Esophagus squamous epithelium (tissue), 5 donors: ENCODE measurements around the gene NTSR2. TPM values are rescaled to one million over a fixed set of nuclear protein-coding genes. Genes with fewer than 3 reads are reported as not detected.

Source experiments
- DNase-seq: peaks from one replicate; lab custom pipeline; 2025; lab: John Stamatoyannopoulos, UW
- H3K27ac ChIP-seq, 4 donors: fragments of 200-600 bp; sonication (generic); one replicate each; pipeline ENCODE4 v1.5.1; 2016 to 2019; ENCODE audit warnings: mild to moderate bottlenecking in 1 of 4
- H3K27me3 ChIP-seq, 4 donors: fragments of 200-600 bp; sonication (generic); 1 replicate in 3 of 4; 2 replicates in 1 of 4; pipeline versions ENCODE4 v1.5.1 to v1.6.0; 2017 to 2021; ENCODE audit warnings: antibody characterized with exemption in 1 of 4
- H3K36me3 ChIP-seq, 3 donors: fragments of 200-600 bp; sonication (generic); one replicate each; pipeline ENCODE4 v1.5.1; 2016 to 2019
- H3K4me1 ChIP-seq, 3 donors: fragments of 200-600 bp; sonication (generic); one replicate each; pipeline ENCODE4 v1.5.1; 2017 to 2019
- H3K4me3 ChIP-seq, 4 donors: fragments of 200-600 bp; sonication (generic); 1 replicate in 3 of 4; 2 replicates in 1 of 4; pipeline ENCODE4 v1.5.1; 2016 to 2019; ENCODE audit warnings: mild to moderate bottlenecking in 2 of 4, moderate library complexity in 1 of 4
- H3K9me3 ChIP-seq, 3 donors: fragments of 200-600 bp; sonication (generic); one replicate each; pipeline ENCODE4 v1.5.1; 2016 to 2019
- POLR2A ChIP-seq, 4 donors: fragments of 450-650 bp; IDR thresholded peaks; one replicate each; pipeline ENCODE4 v1.6.1; 2017; ENCODE audit warnings: antibody characterized with exemption in 4 of 4, mild to moderate bottlenecking in 4 of 4, moderate library complexity in 3 of 4
- WGBS, 2 donors: methylation state at CpG; one replicate each; pipeline ENCODE4 v1.1.5; 2018; 5-methylcytosine and 5-hydroxymethylcytosine counted together
- intact Hi-C: fragments of 100-400 bp; cut with DNase I; formaldehyde crosslinking; loops from one replicate; pipeline ENCODE4 v1.15.0; 2022
- total RNA-seq, 4 donors: library from RNA; depleted of rRNA; stranded (reverse); fragments of >200 nt; gene quantifications; one replicate each; pipeline ENCODE4 v1.1.0, GENCODE V29; 2016
- TF ChIP-seq, protein P1 (sequence below), 6 experiments: fragments of 450-650 bp in 4 of 6; fragments of 200-600 bp in 2 of 6; sonication (generic) in 2 of 6; IDR thresholded peaks; one replicate each; pipeline ENCODE4 v1.5.1; 2016 to 2019; ENCODE audit warnings: antibody characterized with exemption in 6 of 6, mild to moderate bottlenecking in 4 of 6, moderate library complexity in 4 of 6
- donor health status: DM: yes; HTN: yes; CAD: no.

The NTSR2 gene
- total RNA-seq, 4 donors from 2014 or later: not detected

- Histone ChIP-seq H3K4me1 (no peaks in the 10 kb centered on the region), H3K9me3 (peaks cover 0 to 9% (median 0%) of the 10 kb centered on the region in 3 donors), H3K27ac (no peak overlapping the region), H3K27me3 (no peaks in the 10 kb centered on the region), H3K36me3 (peaks cover 0 to 4% (median 0%) of the 10 kb centered on the region in 3 donors), H3K4me3 (no peak overlapping the region)
- 81 to 85% methylated on average over 10 of the region's 10 CpGs for WGBS, 2 donors
- DNase-seq: no peak
- intact Hi-C loops: no loop called here
- TF ChIP-seq, protein P1, sequence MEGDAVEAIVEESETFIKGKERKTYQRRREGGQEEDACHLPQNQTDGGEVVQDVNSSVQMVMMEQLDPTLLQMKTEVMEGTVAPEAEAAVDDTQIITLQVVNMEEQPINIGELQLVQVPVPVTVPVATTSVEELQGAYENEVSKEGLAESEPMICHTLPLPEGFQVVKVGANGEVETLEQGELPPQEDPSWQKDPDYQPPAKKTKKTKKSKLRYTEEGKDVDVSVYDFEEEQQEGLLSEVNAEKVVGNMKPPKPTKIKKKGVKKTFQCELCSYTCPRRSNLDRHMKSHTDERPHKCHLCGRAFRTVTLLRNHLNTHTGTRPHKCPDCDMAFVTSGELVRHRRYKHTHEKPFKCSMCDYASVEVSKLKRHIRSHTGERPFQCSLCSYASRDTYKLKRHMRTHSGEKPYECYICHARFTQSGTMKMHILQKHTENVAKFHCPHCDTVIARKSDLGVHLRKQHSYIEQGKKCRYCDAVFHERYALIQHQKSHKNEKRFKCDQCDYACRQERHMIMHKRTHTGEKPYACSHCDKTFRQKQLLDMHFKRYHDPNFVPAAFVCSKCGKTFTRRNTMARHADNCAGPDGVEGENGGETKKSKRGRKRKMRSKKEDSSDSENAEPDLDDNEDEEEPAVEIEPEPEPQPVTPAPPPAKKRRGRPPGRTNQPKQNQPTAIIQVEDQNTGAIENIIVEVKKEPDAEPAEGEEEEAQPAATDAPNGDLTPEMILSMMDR (IDR thresholded peaks at IDR 0.05): no peak
- TF ChIP-seq POLR2A (IDR thresholded peaks at IDR 0.05): no peak
These were observed 44.3 kb downstream of the NTSR2 start for GRCh38 chr2:11625671-11626070.

- intact Hi-C loops: no loop called here
- DNase-seq: no peak
- no peak overlapping the region for H3K27ac ChIP-seq
- H3K36me3 ChIP-seq: peaks cover 0 to 4% (median 0%) of the 10 kb centered on the region in 3 donors
- no peak overlapping the region for H3K4me3 ChIP-seq
- no peaks in the 10 kb centered on the region for H3K4me1 ChIP-seq
- peaks cover 0 to 9% (median 0%) of the 10 kb centered on the region in 3 donors for H3K9me3 ChIP-seq
- H3K27me3 ChIP-seq: no peaks in the 10 kb centered on the region
- 84 to 91% methylated on average over 7 to 9 of the region's 10 CpGs for WGBS, 2 donors
- no peak for TF ChIP-seq POLR2A (IDR thresholded peaks at IDR 0.05)
- TF ChIP-seq, protein P1 (IDR thresholded peaks at IDR 0.05): no peak
These were observed 45.1 kb downstream of the NTSR2 start for GRCh38 chr2:11624893-11625292.

DNA sequence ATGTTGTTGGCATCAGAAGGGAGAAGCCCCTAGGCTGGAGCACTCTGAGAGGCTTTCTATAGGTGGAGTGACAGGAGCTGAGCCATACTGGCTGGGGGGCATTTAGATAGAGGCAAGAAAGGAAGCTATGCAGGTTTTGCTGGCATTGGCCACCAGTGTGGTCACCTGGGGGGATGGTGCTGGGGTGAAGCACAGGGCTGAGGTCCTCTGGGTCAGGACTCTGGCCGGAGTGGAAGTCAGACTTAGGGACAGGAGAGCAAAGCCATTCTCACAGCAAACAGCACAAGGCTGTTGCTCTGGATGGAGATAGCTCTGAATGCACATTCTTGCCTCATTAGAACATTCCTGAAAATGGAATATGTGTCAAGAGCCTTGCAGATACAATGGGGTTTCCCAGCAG lies 47.4 kb downstream of the NTSR2 start:
- Histone ChIP-seq H3K4me3 (no peak overlapping the region), H3K27me3 (no peaks in the 10 kb centered on the region), H3K36me3 (peaks cover 0 to 4% (median 0%) of the 10 kb centered on the region in 3 donors), H3K4me1 (no peaks in the 10 kb centered on the region), H3K9me3 (peaks cover 0 to 9% (median 0%) of the 10 kb centered on the region in 3 donors), H3K27ac (no peak overlapping the region)
- intact Hi-C loops: no loop called here
- DNase-seq: no peak
- TF ChIP-seq, protein P1 (IDR thresholded peaks at IDR 0.05): no peak
- TF ChIP-seq POLR2A (IDR thresholded peaks at IDR 0.05): no peak
- 80 to 86% methylated on average over 1 of the region's 1 CpG for WGBS, 2 donors

- H3K4me1 ChIP-seq: no peaks in the 10 kb centered on the region
- no peaks in the 10 kb centered on the region for H3K9me3 ChIP-seq
- no peak overlapping the region for H3K4me3 ChIP-seq
- 72 to 75% methylated on average over 2 of the region's 2 CpGs for WGBS, 2 donors
- H3K27me3 ChIP-seq: no peaks in the 10 kb centered on the region
- TF ChIP-seq, protein P1 (IDR thresholded peaks at IDR 0.05): no peak
- no peak for TF ChIP-seq POLR2A (IDR thresholded peaks at IDR 0.05)
- intact Hi-C loops: no loop called here
- DNase-seq: no peak
- H3K36me3 ChIP-seq: no peaks in the 10 kb centered on the region
- H3K27ac ChIP-seq: no peak overlapping the region
These were observed 48.6 kb downstream of the NTSR2 start for GRCh38 chr2:11621410-11621809.

GRCh38 chr2:11618708-11619062 lies 51.3 kb downstream of the NTSR2 start:
- Histone ChIP-seq H3K4me1 (no peaks in the 10 kb centered on the region), H3K27me3 (no peaks in the 10 kb centered on the region), H3K9me3 (no peaks in the 10 kb centered on the region), H3K36me3 (no peaks in the 10 kb centered on the region), H3K27ac (no peak overlapping the region), H3K4me3 (no peak overlapping the region)
- no peak for TF ChIP-seq POLR2A (IDR thresholded peaks at IDR 0.05)
- TF ChIP-seq, protein P1 (IDR thresholded peaks at IDR 0.05): no peak
- intact Hi-C loops: no loop called here
- DNase-seq: no peak
- WGBS, 2 donors: 72 to 90% methylated on average over 2 to 5 of the region's 20 CpGs
